ENCODE results near the gene RPGRIP1.
"Not testable (repeated sequence)": the region's sequence is repeated elsewhere in the genome, so short reads cannot be mapped to it uniquely, and the experiment has no call there.

RPGRIP1 gene

DNA sequence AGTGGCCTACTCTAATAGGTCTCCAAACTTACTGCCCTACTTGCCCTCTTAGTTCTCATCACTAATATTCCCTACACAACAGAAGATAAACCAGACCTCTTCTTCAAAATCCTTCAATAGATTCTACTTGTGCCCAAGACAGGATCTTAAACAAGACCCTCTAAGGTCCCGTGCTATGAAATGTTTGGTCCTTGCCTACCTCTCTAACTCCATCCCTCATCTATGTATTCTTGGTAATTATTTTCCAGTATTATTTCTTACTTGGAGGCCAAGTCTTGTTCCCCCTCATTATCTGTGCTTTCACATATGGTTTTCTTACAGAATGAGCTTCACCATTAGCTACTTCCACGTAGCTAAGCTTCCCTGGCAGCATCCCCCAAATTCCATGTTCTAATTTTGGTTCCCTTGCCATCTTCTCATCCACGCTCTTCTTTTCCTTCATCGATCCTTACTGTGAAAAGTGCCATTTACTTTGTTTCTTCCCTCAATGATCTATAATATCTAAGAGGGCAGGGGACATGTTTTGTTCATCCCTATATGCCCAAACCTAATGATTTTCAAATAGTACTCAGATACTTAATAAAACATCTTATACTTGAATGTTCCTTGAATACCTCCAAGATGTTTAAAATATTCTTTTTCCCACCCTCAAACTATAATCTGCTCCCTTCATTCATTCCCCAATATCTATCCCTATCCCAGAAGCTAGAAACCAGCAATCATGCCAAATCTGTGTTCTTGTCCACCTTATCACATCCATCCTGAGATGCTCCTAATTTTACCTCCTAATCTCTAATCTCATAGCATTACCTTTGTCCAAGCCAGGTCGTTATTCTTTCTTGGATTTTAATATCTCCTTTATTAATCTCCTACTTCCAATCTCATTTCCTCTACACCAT, 20.7 kb upstream of the RPGRIP1 start:
- no peak for DNase-seq

DNA sequence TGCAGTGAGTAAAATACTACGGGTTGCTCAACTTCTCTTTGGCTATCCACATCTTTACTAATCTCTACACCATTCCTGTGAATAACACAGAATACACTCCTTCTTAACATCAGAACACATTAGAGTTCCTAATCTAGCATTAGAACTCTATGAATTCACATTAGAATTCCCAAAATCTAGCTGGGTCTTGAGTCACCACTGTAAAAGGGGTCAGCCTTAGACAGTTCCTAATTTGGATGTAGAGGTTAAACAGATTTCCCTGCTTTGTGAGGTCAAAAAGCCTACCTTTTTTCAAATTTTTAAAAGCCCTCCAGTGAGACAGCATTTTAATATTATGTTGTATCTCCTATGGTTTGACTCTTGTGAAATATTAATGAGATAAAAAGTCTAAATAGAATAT, 18.1 kb upstream of the RPGRIP1 start:
- DNase-seq, result no peak

DNA sequence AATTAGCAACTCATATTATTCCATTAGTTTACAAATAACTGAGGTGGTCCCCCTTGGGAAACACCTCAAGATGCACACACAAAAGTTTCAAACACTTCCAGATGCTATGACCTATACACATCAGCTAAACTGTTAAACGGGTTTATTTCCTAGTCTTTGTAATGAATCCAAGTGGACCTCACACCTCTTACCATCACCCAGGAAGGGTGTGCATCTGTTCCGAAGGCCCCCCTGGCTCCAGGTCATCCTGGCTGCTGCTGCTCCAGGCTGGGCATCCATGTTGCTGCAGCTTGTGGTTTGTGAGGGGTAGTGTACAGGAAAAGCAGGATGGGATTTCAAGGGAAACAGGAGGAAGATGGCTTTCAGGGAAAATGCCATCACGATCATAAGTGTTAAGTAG, 17.5 kb upstream of the RPGRIP1 start:
- DNase-seq, result no peak

DNA sequence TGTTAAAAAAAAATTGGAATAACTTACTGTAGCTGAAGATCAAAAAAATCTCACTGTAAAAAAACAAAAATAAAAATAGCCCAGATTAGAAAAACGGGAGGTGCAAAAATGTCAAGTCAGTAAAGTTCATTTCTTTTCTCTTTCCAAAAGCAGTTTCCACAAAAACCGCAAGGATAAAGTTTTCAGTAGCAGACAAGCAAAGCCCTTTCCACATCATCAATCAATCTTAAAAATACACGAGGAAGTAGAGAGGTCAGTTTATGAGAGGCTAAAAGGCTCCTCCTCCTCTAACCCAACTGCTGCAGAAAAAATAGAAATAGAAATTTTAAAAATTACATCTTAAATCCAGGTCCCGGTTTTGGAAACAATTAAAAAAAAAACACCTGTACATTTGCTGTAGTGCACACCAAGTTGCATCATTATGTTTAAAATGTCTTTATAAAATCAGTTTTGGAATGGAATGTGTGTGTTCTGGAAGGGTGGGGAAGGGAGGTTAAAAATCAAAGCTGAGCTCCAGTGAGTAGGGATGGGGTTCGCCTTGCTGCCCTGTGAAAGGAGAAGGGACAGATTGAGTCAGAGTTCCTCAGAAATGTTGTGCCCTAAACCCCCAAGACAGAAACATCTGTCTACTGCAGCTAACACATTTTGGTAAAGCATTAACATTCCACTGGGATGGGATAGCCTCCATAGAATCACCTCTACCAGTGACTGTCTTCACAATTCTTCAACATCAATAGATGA, 16.4 kb upstream of the RPGRIP1 start:
- no peak for DNase-seq

DNA sequence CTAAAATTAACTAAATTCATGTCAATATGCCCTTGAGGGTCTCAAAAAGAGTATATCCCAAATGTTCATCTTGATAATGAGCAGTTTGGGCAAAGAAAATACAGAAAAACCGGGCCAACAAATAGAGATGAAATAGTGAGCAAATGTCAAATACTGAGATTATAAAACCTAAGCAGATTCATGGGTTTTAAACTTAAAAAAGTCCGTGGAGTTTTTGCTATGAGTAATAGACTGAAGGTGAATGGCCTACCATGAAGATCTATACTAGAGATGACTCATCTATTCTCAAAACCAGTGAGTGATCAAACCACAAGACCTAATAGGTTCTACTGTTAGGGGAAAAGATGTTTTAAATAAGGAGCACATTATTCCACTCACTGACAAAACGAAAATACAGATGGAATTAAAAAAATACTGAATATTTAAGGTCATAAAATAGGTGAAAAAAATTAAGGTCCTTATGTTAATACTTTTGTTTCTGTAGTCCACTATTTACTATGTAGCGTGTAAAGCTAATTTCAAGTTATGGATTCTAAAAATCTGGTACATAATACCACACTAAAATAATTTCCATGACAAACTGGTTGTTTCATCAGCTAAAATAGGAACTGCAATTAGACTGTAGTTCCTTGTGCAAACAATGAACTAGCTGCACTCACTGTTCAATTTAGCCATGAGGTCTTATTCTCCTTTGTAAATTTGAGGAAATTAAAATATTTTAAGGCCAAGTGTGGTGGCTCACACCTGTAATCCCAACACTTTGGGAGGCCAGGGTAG, 15.7 kb upstream of the RPGRIP1 start:
- DNase-seq, result peak; percentile 72

DNA sequence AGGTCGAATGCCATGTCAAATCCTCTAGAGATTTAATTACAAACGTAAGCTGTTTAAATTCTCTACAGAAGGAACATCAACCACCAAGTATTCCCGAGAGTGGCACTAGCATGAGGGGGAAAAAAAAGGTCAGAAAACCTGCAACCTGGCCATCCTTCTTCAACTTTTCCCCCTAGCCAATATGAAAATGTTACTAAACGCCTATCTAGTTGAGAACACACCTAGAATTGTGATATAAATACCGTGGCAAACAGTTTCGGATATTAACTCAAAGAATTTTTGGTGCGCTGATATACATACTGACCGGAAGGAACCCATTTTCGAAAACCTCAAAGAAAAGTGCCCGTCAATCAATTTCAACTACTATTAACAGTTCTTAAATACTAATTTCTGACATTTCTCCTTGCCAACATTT, 12.4 kb upstream of the RPGRIP1 start:
- DNase-seq, result no peak

DNA sequence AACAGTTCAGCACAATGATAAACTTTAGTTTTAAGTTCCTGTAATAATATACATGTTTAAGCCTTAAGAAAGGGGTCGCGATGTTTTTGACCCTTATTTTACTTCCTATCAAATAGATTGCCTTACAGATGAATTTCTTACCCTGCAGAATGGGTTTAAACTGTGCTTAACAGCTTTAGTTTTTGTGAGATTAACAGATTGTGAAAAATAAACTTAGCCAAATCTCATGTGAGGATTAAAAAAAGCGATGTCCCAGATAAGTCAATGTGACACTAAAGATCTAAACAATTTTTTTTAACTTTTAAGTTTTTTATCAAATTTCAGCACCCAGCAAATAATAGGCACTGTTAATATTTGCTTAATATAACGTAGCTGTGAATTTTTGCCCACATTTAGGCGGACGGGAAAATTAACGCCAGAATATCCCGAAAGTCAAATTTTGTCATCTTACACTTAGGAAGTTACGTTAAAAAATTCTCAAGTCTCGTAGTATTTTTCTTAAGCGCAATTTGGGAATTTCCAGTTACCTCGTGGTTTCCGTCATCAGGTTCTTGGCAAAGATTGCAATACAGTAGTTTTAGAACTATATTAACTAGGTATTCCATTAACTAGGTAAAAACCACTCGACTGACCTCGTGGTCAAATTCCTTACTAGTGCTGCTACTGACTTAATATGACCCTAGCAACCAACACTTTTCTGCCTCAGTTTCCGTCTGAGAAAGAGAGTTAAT, 11.8 kb upstream of the RPGRIP1 start:
- DNase-seq, result no peak

DNA sequence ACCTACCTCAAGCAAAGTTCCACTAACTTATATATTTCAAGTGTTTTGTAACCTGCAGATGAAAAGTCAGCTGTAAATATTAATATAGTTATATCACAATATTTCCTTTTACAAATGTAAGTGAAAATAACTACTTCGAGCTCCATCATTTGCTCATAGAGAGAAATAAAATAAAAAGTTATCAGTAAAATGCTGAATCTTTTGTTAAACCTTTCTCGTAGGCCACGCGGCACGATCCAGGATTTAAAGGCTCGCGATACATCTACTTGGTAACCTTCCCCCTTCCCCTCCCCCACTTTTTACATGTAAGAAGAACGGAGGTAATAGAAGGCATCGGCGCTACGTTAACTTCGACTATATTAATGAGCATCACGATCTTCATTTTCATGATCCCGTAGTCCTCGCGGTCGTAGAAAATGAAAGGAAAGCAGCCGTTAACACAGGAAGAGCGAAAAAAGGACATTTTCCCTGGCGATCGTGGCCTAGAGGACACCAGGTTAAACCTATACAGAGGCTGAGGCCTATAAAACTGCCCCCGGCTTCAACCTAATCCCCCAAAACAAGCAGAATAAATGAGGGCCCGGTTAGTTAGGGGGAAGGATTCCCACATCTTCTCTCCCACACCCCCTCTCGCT, 11.1 kb upstream of the RPGRIP1 start:
- DNase-seq, result peak; percentile 63

DNA sequence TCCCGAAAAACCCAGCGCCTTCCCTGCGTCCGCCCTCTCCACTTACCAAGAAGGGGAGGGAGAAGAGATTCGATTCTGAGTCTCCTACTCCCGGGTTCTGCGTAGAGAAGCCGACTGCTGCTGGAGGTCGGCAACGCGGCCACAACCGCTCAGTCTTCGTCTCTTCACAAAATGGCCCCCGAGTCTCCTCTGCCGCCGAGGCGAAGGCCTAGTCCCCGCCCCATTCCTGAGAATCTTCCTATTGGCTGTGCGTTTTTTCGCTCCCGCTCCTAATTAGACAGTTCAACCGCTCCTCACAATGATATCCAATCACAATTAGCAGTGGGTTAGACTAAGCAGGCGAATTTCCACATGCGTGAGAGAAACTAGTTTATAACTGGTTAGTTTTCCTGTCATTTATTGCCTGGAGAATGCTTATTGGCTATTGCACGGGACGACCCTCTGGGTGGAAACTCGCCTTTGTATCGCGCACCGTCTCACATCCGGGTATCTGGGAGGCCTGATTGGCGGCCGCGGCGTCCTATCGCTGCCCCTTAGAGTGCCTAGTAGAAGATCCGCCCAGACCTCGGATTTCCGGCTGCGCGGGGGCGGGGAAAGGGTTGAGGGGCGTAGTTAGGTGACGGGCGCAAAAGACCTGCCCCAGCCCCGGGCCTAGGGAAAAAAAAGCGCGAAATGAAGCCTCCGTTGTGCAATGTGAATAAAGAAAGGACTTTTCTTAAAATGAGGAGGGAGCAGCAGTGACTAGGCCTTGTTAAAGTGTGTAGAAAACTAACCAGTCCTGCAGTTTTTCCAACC, 10.4 kb upstream of the RPGRIP1 start, which contains the start of gene HNRNPC:
TSS of gene HNRNPC (minus strand) at position 191 of the 795 bp plus-strand sequence. CDS start 35,249 bp downstream, outside the sequence.
- DNase-seq, result peak; percentile 100

DNA sequence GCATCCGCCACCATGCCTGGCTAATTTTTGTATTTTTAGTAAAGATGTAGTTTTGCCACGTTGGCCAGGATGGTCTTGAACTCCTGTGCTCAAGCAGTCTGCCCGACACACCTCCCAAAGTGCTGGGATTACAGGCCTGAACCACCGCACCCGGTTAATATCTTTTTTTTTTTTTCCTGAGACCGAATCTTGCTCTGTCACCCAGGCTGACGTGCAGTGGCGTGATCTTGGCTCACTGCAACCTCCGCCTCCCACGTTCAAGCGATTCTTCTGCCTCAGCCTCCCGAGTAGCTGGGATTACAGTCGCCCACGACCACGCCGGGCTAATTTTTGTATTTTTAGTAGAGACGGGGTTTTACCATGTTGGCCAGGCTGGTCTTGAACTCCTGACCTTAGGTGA, 7.2 kb upstream of the RPGRIP1 start:
- DNase-seq, result not testable (repeated sequence)

DNA sequence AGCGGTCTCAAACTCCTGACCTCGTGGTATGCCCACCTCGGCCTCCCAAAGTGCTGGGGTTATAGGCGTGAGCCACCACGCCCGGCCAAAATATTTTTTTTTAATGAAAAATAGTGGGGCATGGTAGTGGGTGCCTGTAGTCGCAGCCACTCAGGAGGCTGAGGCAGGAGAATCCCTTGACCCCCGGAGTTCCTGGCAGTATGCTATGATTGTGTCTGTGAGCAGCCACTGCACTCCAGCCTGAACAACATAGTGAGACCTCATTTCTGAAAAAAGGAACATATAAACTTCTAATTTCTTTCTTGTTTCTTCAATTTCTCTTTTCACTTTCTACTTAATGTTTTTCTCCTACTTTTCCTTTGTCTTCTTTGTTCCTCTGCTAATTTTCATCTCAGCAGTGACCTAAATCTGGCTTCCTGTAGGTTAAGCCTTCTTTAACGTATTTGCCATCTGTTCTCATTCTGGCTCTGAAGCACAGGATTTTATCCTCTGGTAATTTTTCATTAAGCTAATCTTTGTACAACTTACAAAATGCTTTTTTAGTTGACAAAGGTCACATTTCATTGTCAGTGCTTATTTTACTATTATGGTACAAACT, 4.5 kb upstream of the RPGRIP1 start:
- DNase-seq, result no peak

DNA sequence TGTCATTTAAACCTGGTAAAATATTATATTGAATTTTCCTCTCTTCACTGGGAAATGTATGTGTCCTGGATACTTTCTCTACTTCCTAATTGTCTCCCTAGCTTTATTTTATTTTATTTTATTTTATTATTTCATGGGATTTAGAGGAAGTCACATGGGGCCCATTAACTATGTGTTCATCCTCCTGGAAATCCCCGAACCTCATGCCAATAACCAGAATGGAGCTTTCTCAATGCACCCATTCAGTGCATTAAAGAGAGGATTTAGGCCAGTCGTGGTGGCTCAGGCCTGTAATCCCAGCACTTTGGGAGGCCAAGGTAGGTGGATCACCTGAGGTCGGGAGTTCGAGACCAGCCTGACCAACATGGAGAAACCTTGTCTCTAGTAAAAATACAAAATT, 1.3 kb upstream of the RPGRIP1 start:
- DNase-seq, result no peak

DNA sequence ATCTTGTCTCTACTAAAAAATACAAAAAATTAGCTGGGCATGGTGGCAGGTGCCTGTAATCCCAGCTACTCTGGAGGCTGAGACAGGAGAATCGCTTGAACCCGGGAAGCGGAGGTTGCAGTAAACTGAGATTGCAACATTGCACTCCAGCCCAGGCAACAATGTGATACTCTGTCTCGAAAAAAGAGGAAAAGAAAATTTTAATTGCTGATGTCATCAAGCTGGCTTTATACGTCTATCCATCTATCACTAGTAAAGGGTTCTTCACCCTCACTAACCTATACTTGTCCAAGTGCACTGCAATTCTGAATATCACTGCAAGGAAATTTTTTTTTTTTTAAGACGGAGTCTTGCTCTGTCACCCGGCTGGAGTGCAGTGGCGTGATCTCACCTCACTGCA, 2.0 kb downstream of the RPGRIP1 start:
- not testable (repeated sequence) for DNase-seq

DNA sequence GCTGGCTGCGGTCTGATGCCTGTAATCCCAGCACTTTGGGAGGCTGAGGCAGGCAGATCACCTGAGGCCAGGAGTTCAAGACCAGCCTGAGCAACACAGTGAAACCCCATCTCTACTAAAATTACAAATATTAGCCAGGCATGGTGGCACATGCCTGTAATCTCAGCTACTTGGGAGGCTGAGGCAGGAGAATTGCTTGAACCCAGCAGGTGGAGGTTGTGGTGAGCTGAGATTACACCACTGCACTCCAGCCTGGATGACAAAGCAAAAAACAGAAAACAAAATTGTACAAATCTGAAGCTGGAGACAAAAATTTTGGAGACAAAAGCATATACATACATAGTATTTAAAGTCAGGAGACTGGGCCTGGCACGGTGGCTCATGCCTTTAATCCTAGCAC, 6.6 kb downstream of the RPGRIP1 start:
- not testable (repeated sequence) for DNase-seq

DNA sequence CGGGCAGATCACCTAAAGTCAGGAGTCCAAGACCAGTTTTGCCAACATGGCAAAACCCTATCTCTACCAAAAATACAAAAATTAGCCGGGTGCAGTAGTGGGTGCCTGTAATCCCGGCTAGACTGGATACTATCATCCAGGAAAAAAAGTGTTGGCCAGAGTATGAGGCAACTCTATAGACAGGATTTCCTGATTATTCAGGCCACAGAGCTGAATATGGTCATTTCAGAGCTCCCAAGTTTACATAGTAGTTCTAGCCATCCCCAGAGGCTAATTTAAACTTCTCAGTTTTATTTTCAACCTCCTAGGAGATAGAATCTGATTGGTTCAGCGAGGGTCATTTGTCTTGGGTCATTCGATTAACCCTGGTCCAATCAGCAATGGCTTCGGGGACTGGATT, 7.3 kb downstream of the RPGRIP1 start:
- DNase-seq, result no peak

DNA sequence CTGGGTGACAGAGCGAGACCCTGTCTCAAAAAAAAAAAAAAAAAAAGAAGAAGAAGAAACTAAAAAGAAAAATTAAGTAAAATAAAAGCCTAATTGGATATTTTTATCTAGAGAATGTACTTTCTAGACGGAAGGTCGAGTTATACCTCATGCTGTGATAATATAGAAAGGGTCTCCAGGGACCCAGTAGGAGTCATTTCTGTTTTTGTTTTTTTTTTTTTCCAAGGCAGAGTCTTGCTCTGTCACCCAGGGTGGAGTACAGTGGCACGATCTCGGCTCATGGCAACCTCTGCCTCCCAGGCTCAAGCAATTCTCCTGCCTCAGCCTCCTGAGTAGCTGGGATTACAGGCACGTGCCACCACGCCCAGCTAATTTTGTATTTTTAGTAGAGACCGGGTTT, 14.1 kb downstream of the RPGRIP1 start:
- not testable (repeated sequence) for DNase-seq

DNA sequence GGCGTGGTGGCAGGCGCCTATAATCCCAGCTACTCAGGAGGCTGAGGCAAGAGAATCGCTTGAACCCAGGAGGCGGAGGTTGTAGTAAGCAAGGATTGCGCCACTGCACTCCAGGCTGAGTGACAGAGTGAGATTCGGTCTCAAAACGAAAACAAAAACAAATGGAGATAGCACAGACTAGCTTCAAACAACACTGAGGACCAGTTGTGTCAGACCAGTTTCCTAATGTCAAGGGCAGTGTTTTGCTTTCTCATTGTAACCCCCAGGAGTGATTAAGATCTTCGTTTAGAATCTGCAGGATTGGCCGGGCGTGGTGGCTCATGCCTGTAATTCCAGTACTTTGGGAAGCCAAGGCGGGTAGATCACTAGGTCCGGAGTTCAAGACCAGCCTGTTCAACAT, 18.5 kb downstream of the RPGRIP1 start:
- no peak for DNase-seq

DNA sequence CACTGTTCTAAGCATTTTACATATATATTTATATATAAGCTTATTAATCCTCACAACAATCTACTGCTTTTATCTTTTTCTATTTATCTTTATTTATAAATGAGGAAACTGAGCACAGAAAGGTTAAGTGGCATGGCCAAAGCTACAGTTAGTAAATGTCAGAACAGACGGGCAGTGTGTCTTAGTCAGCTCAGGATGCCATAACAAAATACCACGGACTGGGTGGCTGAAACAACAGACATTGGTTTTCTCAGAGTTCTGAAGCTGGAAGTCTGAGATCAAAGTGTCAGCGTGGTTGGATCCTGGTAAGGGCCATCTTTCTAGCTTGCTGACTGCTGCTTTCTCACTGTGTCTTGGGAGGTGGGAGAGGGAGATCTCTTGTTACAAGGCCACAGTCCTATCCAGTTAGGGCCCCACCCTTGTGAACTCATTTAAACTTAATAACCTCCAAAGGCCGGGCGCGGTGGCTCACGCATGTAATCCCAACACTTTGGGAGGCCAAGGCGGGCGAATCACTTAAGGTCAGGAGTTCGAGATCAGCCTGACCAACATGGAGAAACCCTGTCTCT, 19.8 kb downstream of the RPGRIP1 start:
- no peak for DNase-seq

DNA sequence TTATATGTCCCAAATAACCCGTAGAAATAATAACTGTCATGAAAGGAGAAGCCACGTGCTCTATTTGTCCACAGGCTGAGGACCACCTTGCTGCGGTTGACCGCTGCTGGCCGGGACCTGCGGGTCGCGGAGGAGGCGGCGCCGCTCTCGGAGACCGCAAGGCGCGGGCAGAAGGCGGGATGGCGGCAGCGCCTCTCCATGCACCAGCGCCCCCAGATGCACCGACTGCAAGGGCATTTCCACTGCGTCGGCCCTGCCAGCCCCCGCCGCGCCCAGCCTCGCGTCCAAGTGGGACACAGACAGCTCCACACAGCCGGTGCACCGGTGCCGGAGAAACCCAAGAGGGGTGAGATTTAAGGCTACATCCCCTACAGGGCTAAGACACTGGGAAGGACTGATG, 21.0 kb downstream of the RPGRIP1 start:
- no peak for DNase-seq
